HG03457 (cell line): ENCODE data around the gene SEPTIN1.

ENCODE experiments used
- ATAC-seq: cut with Tn5 transposase; IDR thresholded peaks from one replicate; pipeline ENCODE4 v1.9.1; 2021; ENCODE audit warnings: moderate number of reproducible peaks; ENCODE audit not compliant: unreplicated experiment

Gene SEPTIN1

DNA sequence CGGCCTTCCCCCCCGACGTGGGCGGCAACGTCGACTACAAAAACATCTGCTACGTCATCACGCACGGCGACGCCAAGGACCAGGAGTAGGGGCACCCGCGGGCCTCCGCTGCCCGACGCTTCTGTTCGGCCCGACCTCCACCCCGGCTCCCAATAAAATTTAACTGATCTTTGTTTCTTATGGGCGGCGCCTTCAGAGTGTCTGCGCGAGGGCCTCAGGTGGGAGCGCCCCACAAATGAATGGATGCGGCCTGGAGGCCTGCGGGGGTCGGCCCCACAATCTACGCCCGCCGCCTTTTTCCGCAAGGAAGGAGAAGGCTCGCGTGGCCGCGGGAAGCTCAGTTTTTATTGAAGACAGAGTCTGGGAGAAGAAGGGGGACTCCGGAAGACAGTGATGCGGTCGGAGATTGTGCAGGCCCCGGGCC, 4.5 kb downstream of the SEPTIN1 start:
- peak; percentile 21 for ATAC-seq

DNA sequence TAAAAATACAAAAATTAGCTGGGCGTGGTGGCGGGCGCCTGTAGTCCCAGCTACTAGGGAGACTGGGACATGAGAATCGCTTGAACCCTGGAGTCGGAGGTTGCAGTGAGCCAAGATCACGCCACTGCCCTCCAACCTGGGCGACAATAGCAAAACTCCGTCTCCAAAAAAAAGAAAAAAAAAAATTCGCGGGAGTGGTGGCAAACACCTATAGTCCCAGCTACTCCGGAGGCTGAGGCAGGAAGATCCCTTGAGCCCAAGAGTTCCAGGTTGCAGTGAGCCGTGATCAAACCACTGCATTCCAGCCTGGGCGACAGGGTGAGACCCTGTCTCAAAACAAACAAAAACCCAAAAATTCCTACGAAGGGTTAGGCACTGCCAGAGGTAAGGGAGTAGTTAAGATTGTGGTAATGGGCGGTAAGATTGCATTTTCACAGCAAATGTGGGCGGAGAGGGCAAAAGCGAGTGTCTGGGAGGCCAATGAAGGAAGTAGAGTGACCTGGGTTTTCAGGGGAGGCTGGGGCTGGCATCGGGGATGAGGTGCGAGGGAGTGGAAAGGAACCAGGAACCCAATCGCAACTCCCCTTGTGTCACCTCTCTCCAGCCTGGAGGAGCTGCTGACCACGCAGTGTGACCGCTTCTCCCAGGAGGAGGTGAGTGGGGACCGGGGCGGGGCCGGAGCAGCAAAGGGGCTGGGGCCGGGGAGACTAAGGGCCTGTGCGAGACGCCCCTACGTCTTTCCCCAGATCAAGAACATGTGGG, 5.1 kb downstream of the SEPTIN1 start:
- no peak for ATAC-seq

DNA sequence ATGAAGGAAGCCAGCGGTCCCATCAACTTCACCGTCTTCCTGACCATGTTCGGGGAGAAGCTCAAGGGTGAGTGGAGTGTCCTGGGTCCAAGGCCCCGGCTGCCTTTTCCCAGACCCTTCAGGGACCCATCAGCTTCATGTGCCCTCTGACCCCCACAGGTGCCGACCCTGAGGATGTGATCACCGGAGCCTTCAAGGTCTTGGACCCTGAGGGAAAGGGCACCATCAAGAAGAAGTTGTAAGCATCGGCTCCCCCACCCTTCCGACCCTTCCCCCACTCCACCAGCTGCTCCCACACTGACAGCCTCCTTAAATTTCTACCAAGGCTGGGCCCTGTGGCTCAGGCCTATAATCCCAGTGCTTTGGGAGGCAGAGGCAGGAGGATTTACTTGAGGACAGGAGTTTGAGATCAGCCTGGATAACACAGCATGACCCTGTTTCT, 5.9 kb downstream of the SEPTIN1 start:
- no peak for ATAC-seq

GRCh38 chr16:30375864-30376263, 6.5 kb downstream of the SEPTIN1 start:
- ATAC-seq: no peak

- ATAC-seq: no peak
Observed at GRCh38 chr16:30374538-30374937, 7.8 kb downstream of the SEPTIN1 start, which contains the start of gene MYL11. MYL11 (plus strand) TSS chr16:30374802; CDS start chr16:30374858, 56 bp downstream.

GRCh38 chr16:30372725-30373124, 9.6 kb downstream of the SEPTIN1 start:
- no peak for ATAC-seq

DNA sequence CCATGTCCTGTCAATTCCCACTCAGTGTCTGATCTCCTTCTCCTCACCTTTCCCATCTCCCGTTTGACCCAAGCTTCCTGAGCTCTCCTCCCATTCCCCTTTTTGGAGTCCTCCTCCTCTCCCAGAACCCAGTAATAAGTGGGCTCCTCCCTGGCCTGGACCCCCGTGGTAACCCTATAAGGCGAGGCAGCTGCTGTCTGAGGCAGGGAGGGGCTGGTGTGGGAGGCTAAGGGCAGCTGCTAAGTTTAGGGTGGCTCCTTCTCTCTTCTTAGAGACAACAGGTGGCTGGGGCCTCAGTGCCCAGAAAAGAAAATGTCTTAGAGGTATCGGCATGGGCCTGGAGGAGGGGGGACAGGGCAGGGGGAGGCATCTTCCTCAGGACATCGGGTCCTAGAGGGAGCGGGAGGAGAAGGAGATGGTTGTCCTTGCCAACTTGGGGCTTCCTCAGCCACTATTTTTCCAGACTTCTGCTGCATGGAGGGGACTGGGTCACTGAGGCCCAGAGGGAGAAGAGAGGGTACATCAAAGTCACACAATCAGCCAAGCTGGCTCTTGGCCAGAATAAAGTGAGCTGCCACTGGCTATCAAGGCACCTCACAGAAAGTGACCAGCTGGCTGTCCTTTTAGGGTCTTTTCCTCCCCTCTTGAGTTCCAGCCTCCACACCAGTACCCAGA, 10.2 kb downstream of the SEPTIN1 start:
- ATAC-seq: no peak

DNA sequence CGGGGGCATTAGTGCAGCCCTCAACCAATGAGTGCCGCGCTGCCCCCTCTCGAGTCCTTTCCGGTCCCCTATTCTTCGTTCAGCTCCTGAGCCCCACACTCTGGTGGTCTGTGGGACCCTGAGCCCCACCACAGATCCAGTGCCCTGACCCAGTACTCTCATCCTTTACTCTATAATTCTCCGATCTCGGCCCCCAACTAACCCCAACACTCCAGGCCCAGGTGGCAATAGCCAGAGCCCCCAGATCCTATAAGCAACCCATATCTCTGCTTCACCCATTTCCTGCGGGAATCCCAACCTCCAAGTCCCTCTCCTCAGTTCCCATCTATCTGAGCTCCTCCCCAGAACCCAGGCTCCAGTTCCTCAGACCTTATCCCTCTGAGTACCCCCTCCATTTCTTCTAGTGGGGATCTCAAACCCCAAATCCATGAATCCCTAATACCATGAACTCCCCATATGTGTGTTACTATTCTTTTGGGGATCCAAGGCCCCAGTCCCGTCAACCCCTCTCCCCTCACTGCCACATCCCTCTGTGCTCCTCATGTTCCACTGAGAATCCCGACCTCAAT, 11.0 kb downstream of the SEPTIN1 start:
- ATAC-seq: no peak

- ATAC-seq: peak; percentile 57
Observed at GRCh38 chr16:30370456-30371247, 11.7 kb downstream of the SEPTIN1 start, which contains the start of gene TBC1D10B. TBC1D10B (minus strand) TSS chr16:30370494; CDS start chr16:30370183, 311 bp downstream.

GRCh38 chr16:30369938-30370455, 12.4 kb downstream of the SEPTIN1 start:
- peak; percentile 5 for ATAC-seq

GRCh38 chr16:30369091-30369937, 13.0 kb downstream of the SEPTIN1 start:
- no peak for ATAC-seq

DNA sequence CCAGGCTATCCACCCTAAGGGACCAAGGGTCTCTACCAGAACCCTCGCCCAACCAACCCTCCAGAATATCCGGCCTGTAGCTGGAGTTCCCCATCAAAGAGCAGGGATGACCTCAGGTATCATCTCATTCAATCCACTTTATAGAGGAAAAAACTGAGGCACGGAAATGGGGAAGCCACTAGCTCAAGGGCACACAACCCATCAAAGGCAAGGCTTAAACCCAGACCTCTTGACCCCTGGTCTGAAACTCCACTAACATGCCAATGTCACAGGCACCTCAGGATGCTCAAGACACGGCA, 13.6 kb downstream of the SEPTIN1 start:
- ATAC-seq: no peak

- ATAC-seq: no peak
Observed at GRCh38 chr16:30368122-30368791, 14.1 kb downstream of the SEPTIN1 start.

DNA sequence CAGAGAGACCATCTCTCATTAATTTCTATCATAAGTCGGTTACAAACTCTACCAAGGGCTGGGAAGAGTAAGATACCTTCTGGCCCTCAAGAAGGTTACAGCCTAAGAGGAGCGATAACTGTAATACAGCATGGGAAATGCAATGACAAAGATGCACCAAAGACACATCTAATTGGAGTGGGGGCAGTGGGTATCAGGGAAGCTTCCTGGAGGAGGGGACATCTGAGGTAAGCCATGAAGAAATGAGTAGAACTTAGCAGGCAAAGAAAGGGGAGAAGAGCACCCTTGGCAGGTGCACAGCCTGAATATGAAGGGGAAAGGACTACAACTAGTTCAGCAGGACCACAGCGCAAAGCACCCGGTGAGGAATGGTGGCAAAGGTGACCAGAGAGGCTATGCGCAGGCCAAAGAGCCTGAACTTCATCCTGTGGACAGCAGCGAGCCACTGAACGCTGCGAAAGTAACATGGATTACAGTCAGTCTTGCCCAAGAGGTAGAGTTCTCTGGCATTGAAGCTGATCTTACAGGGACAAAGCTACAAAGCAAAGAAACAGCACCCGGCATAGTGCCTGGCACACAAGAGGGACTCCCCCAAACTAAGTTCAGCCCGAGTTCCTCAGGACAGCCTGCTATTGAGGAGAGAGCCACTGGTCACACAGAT, 14.9 kb downstream of the SEPTIN1 start:
- ATAC-seq: no peak

- no peak for ATAC-seq
Observed at GRCh38 chr16:30366511-30366910, 15.8 kb downstream of the SEPTIN1 start.

GRCh38 chr16:30365200-30365599, 17.2 kb downstream of the SEPTIN1 start:
- ATAC-seq: no peak

DNA sequence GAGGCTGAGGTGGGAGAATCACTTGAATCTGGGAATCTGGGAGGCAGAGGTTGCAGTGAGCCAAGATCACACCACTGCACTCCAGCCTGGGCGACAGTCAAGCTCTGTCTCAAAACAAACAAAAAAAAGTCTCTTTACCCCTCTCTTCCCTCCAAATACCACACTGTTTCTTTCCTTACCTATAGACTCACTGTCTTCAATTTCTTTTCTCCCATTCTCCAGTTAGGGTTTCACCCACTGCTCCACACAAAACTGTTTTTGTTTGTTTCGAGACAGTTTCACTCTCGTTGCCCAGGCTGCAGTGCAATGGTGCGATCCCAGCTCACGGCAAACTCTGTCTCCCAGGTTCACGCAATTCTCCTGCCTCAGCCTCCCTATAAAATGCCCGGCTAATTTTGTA, 21.2 kb downstream of the SEPTIN1 start:
- ATAC-seq: no peak

GRCh38 chr16:30359871-30360170, 22.5 kb downstream of the SEPTIN1 start:
- no peak for ATAC-seq
